Measurements from ENCODE around the gene RAB29.
"Not testable (repeated sequence)": the region's sequence is repeated elsewhere in the genome, so short reads cannot be mapped to it uniquely, and the experiment has no call there.

The RAB29 gene

GRCh38 chr1:205775015-205775716 lies at the start of gene RAB29:
Gene RAB29, minus strand, starts transcription at chr1:205775482. Its CDS starts 526 bp downstream, at chr1:205774956.
- FAIRE-seq, result no peak

- FAIRE-seq, result no peak
These were observed 48.9 kb upstream of the RAB29 start for GRCh38 chr1:205824180-205824579.

GRCh38 chr1:205823260-205823659 lies 48.0 kb upstream of the RAB29 start:
- FAIRE-seq, result not testable (repeated sequence)

- no peak for FAIRE-seq
These were observed 47.1 kb upstream of the RAB29 start for GRCh38 chr1:205822397-205822796.

GRCh38 chr1:205817988-205818387 lies 42.7 kb upstream of the RAB29 start:
- FAIRE-seq, result no peak

- FAIRE-seq, result no peak
These were observed 42.1 kb upstream of the RAB29 start for GRCh38 chr1:205817364-205817763.

GRCh38 chr1:205813755-205814058 lies 38.4 kb upstream of the RAB29 start:
- no peak for FAIRE-seq

GRCh38 chr1:205812878-205813754 lies 37.8 kb upstream of the RAB29 start, which contains the start of gene SLC41A1:
Gene SLC41A1, minus strand, starts transcription at chr1:205813198. Its CDS starts 2,757 bp downstream, at chr1:205810441.
- FAIRE-seq, result no peak

GRCh38 chr1:205812271-205812877 lies 37.1 kb upstream of the RAB29 start:
- no peak for FAIRE-seq

GRCh38 chr1:205811660-205812059 lies 36.4 kb upstream of the RAB29 start:
- no peak for FAIRE-seq

- FAIRE-seq, result no peak
These were observed 35.3 kb upstream of the RAB29 start for GRCh38 chr1:205810448-205811157.

- FAIRE-seq, result no peak
These were observed 34.7 kb upstream of the RAB29 start for GRCh38 chr1:205809942-205810345.

- FAIRE-seq, result no peak
These were observed 34.2 kb upstream of the RAB29 start for GRCh38 chr1:205809469-205809868.

- no peak for FAIRE-seq
These were observed 29.9 kb upstream of the RAB29 start for GRCh38 chr1:205805082-205805711.

- no peak for FAIRE-seq
These were observed 29.3 kb upstream of the RAB29 start for GRCh38 chr1:205804605-205805004.

GRCh38 chr1:205803986-205804385 lies 28.7 kb upstream of the RAB29 start:
- FAIRE-seq, result no peak

- FAIRE-seq, result no peak
These were observed 26.8 kb upstream of the RAB29 start for GRCh38 chr1:205802060-205802459.

- FAIRE-seq, result no peak
These were observed 25.9 kb upstream of the RAB29 start for GRCh38 chr1:205800981-205801703.

- no peak for FAIRE-seq
These were observed 25.1 kb upstream of the RAB29 start for GRCh38 chr1:205800427-205800826.

- no peak for FAIRE-seq
These were observed 23.3 kb upstream of the RAB29 start for GRCh38 chr1:205798577-205798976.

- no peak for FAIRE-seq
These were observed 21.9 kb upstream of the RAB29 start for GRCh38 chr1:205797168-205797567.
